HepG2 (cell line): ENCODE results near the gene HMG20B.

Experiments used
- ETV5 ChIP-seq: IDR thresholded peaks from 2 replicates; pipeline ENCODE4 v1.6.1; 2018; ENCODE audit warnings: missing biosample characterization, missing genetic modification reagents, inconsistent platforms, borderline replicate concordance
- TCF12 ChIP-seq, 2 experiments: fragments of 450-650 bp in 1 of 2; sonication (generic) in 1 of 2; formaldehyde crosslinking in 1 of 2; IDR thresholded peaks; 2 replicates each; pipeline versions ENCODE4 v1.6.1 to v1.8.0; 2017 to 2022; ENCODE audit warnings: antibody characterized with exemption in 1 of 2, mild to moderate bottlenecking in 1 of 2, missing genetic modification reagents in 1 of 2, moderate library complexity in 1 of 2

- TF ChIP-seq ETV5 (no peak), TCF12 (IDR thresholded peaks at IDR 0.05) (no peak), TCF12 (CRISPR knock-in tag; IDR thresholded peaks at IDR 0.05) (no peak)
Measured at GRCh38 chr19:3535563-3535965, 37.2 kb upstream of the HMG20B start.
